ENCODE results near the gene AADACL4. TPM values are rescaled to one million over a fixed set of nuclear protein-coding genes. Genes with fewer than 3 reads are reported as not detected.

The AADACL4 gene
- under 1 TPM in 1 of 4 donors, not detected in 3; 0.59 TPM for total RNA-seq

DNA sequence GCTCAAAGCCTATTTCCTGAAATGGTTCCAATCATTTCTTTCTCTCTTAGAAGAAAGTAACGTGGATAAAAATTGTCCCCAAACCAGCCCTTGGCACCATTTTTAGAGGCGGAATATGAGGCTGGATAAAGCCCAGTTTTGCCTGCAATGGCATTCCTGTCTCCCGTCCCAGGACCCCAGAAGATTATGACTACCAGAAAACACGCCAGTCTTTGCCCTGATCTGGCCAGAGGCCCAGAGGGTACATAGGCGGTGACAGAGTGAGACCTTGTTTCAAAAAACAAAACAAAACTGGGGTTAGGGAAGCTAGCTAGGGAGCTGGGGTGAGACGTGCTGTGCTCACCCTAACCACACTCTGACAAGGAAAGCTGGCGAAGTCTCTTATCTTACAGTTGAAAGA lies at the start of gene AADACL4:
TSS of gene AADACL4 (plus strand) at position 301 of the 400 bp plus-strand sequence. CDS start 462 bp downstream, outside the sequence.
- intact Hi-C loops (cut with DNase I; ENCODE audit: low total_unique reads), result no loop called here
- WGBS, 2 donors, result 75 to 80% methylated on average over 7 of the region's 7 CpGs
- H3K4me3 ChIP-seq (ENCODE audit: low read depth, poor library complexity, severe bottlenecking), result no peak within 1 kb of the TSS
- no peak for DNase-seq (ENCODE audit: low spot score in 2 of 2)
- TF ChIP-seq POLR2A (IDR thresholded peaks at IDR 0.05), result no peak

- DNase-seq (ENCODE audit: low spot score in 2 of 2), result no peak
- no peak overlapping the region for H3K4me3 ChIP-seq (ENCODE audit: low read depth, poor library complexity, severe bottlenecking)
- intact Hi-C loops (cut with DNase I; ENCODE audit: low total_unique reads), result no loop called here
- WGBS, 2 donors, result 88 to 90% methylated on average over 6 of the region's 6 CpGs
- TF ChIP-seq POLR2A (IDR thresholded peaks at IDR 0.05), result no peak
- TF ChIP-seq, protein P1, sequence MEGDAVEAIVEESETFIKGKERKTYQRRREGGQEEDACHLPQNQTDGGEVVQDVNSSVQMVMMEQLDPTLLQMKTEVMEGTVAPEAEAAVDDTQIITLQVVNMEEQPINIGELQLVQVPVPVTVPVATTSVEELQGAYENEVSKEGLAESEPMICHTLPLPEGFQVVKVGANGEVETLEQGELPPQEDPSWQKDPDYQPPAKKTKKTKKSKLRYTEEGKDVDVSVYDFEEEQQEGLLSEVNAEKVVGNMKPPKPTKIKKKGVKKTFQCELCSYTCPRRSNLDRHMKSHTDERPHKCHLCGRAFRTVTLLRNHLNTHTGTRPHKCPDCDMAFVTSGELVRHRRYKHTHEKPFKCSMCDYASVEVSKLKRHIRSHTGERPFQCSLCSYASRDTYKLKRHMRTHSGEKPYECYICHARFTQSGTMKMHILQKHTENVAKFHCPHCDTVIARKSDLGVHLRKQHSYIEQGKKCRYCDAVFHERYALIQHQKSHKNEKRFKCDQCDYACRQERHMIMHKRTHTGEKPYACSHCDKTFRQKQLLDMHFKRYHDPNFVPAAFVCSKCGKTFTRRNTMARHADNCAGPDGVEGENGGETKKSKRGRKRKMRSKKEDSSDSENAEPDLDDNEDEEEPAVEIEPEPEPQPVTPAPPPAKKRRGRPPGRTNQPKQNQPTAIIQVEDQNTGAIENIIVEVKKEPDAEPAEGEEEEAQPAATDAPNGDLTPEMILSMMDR (IDR thresholded peaks at IDR 0.05), result no peak
Measured at GRCh38 chr1:12594490-12594889, 49.4 kb upstream of the AADACL4 start.

- WGBS, 2 donors, result 26 to 28% methylated on average over 43 to 47 of the region's 47 CpGs
- DNase-seq (ENCODE audit: low spot score in 2 of 2), result peak; percentile 61 to 94
- TF ChIP-seq, protein P1 (IDR thresholded peaks at IDR 0.05), result no peak
- TF ChIP-seq POLR2A (IDR thresholded peaks at IDR 0.05), result no peak
- intact Hi-C loops (cut with DNase I; ENCODE audit: low total_unique reads), result no loop called here
- H3K4me3 ChIP-seq (ENCODE audit: low read depth, poor library complexity, severe bottlenecking), result no peak overlapping the region
Measured at GRCh38 chr1:12594966-12595756, 48.7 kb upstream of the AADACL4 start.

DNA sequence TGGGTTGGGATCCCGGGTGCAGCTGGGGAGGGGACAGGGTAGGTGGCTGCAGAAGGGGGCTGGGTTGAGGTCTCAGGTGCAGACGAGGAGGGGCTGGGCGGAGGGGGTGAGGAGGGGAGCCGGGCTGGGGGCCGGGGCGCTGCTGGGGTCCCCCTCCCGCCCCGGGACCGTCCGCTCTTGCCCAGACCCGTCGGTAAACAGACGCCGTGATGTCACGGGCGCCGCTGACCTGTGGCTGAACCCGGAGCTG lies 48.2 kb upstream of the AADACL4 start:
- intact Hi-C loops (cut with DNase I; ENCODE audit: low total_unique reads), result no loop called here
- no peak for DNase-seq (ENCODE audit: low spot score in 2 of 2)
- TF ChIP-seq POLR2A (IDR thresholded peaks at IDR 0.05), result no peak
- TF ChIP-seq, protein P1 (IDR thresholded peaks at IDR 0.05), result no peak
- WGBS, 2 donors, result 6 to 14% methylated on average over 1 to 18 of the region's 18 CpGs
- no peak overlapping the region for H3K4me3 ChIP-seq (ENCODE audit: low read depth, poor library complexity, severe bottlenecking)

GRCh38 chr1:12596007-12596821 lies 47.7 kb upstream of the AADACL4 start:
- intact Hi-C loops (cut with DNase I; ENCODE audit: low total_unique reads), result no loop called here
- 35 to 42% methylated on average over 21 to 34 of the region's 39 CpGs for WGBS, 2 donors
- DNase-seq (ENCODE audit: low spot score in 2 of 2), result peak; percentile 82 to 97

GRCh38 chr1:12597792-12598191 lies 46.1 kb upstream of the AADACL4 start:
- DNase-seq (ENCODE audit: low spot score in 2 of 2), result peak; percentile 80 to 93
- WGBS, 2 donors, result 35 to 47% methylated on average over 9 to 10 of the region's 10 CpGs
- TF ChIP-seq POLR2A (IDR thresholded peaks at IDR 0.05), result no peak
- TF ChIP-seq, protein P1 (IDR thresholded peaks at IDR 0.05), result no peak
- H3K4me3 ChIP-seq (ENCODE audit: low read depth, poor library complexity, severe bottlenecking), result no peak overlapping the region
- intact Hi-C loops (cut with DNase I; ENCODE audit: low total_unique reads), result no loop called here

More at GRCh38 chr1:12596007-12596821, 47.7 kb upstream of the AADACL4 start:
- no peak overlapping the region for H3K4me3 ChIP-seq (ENCODE audit: low read depth, poor library complexity, severe bottlenecking)
- TF ChIP-seq POLR2A (IDR thresholded peaks at IDR 0.05), result no peak
- TF ChIP-seq, protein P1 (IDR thresholded peaks at IDR 0.05), result no peak

Measured in lower leg skin (tissue), 4 donors.